SKM-1 treated with dmso at 0.1 percent for 144 hours (cell line): ENCODE data around the gene PDE6H.

Source experiments
- DNase-seq: peaks from one replicate; lab custom pipeline; 2025; ENCODE audit not compliant: unreplicated experiment; lab: John Stamatoyannopoulos, UW

Gene PDE6H

DNA sequence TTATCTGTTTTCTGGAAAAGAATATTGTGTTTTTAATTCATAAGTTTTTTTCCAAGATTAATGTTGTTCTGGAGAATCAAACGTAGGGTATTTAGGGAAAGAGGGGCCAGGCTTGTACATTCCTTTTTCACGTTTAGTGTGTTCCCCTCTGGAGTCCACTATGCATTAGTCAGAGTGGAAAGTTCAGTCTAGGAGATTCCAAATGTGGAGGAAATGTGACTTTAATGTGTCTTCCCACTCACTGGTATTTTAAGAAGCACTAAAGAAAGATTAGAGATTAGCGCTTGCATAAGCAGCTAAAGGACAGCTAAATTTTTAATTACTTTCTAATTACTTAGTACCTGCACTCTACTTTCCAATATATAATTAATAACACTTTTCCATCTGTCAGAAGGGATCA is 4.4 kb upstream of the PDE6H start:
- DNase-seq: no peak

DNA sequence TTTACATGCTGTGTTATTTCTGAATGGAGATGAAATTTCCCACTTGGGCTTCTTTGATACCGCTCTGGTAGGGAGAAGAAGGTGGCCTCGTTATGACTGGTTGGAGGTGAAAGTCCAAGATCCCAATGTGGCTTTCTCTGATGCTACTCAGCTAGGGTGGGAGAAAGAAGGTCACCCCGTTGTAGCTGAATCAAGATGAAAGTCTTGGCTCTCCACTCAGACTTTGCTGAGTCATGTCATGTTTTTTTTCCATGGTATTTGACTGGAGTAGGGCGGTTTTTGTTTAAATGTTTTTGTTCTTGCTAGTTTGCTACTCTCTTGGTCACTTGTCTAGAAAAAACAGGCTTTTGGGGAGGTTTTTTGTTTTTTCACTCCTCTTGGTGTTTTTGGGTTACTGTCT is 2.4 kb upstream of the PDE6H start:
- DNase-seq: no peak

DNA sequence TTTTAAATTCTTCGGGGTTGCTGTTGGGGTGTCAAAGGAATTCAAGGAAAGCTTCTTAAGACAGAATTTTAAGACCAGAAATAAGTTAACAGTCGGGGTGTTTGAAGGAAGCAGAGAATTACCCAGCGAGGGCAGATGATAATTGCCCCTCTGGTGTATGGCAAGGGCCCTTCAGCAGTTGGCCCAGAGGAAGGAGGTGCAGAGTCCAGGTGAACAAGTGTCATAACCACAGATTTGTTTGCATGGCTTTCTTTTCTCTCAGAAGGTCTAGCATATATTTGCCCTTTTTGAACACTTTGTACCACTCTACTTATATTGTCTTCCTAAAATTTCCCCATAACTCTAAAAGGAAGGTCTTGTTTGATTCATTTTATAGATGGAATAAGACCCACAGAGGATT is 1.8 kb downstream of the PDE6H start:
- DNase-seq: no peak

DNA sequence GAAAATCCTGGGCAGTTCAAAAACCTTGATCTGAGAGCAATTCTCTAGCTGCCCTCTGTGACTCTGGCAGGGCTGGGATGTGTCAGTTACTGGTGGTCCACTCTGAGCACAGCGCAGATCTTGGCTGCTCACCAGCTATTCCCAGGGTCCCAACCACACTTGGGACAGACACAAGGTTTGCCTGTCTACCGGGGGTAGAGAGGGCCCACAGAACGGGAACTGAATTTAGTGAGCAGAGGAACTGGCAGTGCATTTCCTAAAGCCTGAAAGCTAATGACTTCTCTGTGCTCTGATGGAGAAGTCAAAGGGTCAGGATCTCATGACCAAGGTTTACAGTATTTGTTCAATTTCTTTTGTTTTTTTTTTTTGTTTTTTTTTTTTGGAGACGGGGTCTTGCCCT is 2.6 kb downstream of the PDE6H start:
- DNase-seq: no peak

DNA sequence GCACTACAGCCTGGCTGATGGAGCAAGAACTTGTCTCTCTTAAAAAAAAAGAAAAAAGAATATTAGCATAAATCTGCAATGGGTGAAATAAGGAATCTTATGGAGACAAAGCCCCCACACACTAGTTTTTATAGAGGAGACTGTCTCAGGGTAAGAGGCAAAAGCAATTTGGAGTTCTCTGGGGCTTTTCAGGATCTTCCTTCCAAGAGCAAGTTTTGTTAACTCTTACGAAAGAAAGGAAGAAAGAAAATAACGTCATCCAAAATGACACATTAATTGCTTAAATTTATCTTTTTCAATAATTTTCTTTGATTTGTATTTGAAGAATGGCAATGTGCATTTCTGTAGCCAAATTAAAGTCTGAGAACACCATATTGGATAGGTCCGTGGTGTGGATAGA is 3.8 kb downstream of the PDE6H start:
- DNase-seq: no peak

DNA sequence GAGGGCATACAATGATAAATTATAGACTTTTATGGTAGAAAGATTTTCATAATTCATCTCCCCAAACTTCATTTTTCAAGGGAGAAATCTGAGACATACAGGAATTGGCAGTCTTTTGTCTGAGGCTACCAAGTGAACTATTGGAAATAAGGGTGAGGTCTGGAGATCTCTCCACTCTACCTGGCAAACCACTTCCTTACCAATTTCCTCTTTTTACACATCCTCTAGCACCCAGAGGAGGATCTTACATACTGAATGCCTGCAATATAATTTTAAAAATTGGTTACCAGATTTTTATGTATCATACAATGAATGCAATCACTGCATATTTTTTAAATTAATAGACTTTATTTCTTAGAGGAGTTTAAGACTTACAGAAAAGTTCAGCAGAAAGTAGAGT is 6.6 kb downstream of the PDE6H start:
- DNase-seq: no peak

DNA sequence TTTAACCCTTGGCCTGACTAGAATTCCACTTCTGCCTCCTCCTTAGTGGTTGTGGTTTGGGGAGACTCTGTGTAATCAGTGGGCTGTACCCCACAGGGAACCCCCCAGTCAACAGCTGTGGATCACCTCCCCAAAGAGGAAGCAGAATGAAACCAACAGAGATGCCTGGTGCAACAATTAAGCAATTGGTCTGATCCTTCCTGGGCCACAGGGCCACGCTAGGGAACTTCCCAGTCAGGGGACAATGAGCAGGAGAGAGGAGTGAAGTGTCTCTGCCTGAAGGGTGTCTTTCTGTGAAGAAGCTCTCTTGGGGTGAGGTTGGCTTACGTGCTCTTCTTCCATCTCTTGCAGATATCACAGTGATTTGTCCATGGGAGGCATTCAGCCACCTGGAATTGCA is 8.2 kb downstream of the PDE6H start:
- DNase-seq: peak; percentile 64

DNA sequence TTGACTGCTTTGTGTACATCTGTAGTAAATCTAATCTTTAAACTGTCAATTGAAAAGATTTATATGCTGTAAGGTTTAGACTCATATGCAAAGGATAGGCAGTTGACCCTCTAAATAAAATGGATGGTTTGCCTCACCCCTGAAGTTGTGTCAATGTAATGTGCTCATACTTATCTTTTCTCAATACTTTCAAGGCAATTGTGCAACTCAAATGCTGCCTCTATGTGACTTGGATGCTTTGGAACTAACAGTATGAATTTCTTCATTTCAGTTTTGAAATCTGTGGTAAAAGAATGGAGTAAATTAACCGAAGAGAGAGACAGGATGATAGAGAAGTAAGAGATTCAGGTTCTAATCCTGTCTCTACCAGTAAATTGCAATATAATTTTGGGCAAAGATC is 9.7 kb downstream of the PDE6H start:
- peak; percentile 78 for DNase-seq

DNA sequence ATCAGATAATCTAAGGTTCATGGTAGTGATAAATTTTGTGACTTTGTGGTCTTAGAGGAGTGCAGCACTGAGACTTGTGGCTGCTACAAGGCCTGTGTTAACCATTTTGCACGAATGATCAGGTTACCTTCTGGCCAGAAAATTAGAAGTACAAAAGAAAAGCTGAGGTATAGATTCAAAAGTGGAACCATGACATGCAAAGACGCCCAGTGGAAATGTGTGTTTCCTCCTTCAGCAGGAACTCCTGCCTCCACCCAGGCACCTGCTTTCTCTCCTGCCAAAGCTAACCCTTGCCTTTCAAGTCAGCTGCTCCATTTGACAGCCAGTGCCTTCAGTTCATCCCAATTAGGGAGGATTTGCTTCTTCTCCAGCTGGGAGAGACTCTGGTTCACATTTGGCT is 10.1 kb downstream of the PDE6H start:
- DNase-seq: no peak

DNA sequence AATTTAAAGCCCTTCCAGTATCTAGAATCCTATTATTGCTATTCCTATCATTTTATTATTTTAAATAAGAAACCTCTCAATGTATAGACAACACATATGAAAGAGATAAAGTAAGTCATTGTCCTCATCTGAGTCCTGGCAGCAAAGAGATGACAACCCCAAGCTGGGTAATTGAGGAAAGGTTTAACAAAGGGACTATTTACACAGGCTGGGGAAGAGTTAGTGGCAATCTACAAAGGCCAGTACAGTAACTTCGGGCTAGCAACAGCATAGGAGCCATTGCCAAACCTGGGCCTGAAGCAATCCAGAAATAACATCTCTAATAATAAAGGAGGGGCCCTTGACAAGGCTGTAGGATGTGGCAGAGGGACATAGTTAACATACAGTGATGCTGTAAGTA is 11.2 kb downstream of the PDE6H start:
- DNase-seq: no peak

DNA sequence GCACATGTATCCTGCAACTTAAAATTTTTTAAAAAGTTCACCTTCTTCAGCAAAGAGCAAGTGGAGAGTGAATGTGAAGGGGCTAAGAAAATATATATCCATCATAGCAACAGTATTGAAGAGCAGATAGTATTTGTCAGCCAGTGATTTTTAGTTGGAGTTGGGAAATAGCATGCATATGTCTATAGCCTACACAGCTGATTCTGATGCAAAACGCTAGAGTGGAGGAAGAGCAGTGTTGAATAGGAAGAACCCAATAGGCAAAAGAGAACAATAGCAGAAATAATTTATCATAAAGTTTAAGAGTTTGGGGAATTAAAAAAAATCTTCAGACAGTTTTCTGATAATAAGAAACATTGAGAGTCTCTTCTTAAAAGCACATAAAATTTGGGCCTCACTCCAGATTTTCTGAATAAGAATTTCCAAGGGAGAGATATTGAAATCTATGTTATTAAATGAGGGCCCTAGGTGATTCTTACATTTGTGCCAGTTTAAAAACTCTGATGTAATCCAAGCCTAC is 12.0 kb downstream of the PDE6H start:
- no peak for DNase-seq

DNA sequence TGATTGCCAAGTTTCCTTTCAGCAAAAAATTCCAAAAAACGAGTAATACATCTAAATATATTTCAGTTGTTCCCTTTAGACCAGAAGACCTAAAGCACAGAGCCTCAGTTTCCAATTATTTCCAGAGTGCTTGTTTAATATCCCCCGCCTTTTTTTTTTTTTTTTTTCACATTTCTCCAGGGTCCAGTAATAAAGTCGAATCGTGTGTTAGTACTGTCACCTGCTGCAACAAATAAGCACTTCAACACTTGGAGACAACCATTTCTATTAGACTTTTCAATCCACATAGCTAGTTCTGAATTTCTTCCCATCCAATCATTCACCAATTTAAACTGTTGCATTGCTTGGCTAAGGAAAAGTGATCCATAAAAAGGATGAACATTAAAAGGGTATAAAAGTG is 13.6 kb downstream of the PDE6H start:
- no peak for DNase-seq

DNA sequence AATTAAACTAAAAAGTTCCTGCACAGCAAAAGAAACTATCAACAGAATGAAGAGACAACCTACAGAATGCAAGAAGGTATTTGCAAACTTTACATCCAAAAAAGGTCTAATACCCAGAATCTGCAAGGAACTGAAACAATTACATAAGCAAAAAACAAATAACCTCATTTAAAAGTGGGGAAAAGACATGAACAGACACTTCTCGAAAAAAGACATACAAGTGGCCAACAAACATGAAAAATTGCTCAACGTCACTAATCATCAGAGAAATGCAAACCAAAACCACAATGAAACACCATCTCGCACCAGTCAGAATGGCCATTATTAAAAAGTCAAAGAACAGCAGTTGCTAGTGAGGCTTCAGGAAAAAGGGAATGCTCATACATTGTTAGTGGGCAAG is 15.2 kb downstream of the PDE6H start:
- DNase-seq: no peak

DNA sequence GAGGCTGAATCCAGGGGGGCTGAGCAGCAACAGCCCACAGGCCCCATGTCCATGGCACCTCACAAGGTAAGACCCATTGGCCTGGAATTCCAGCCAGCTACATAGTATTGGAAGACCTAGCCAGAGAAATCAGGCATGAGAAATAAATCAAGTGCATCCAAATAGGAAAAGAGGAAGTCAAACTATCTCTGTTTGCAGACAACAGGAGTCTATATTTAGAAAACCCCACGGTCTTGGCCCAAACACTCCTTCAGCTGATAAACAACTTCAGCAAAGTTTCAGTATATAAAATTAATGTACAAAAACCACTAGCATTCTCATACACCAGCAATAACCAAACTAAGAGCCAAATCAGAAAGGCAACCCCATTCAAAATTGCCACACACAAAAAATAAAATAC is 16.9 kb downstream of the PDE6H start:
- no peak for DNase-seq

DNA sequence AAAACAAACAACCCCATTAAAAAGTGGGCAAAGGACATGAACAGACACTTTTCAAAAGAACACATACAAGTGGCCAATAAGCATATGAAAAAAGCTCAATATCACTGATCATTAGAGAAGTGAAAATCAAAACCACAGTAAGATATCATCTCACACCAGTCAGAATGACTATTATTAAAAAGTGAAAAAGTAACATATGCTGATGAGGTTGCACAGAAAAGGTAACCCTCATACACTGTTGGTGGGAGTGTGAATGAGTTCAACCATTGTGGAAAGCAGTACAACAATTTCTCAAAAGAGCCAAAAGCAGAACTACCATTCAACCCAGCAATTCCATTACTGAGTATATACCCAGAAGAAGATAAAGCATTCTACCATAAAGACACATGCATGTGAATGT is 18.2 kb downstream of the PDE6H start:
- no peak for DNase-seq

DNA sequence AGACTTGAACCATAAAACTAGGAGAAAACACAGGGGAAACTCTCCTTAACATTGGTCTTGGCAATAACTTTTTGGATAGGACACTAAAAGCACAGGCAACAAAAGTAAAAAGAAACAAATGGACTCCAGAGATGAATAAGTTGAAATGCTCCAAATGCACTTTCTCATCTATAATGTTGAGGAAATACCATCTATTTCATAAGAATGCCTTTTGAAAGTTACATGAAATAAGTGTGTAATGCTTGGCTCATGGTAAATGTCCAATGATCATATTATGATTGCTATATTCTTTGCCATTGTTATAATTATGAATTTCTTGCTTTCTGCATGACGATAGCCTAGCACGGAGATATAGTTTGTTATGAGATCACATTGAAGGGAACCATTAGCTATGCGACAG is 19.8 kb downstream of the PDE6H start:
- no peak for DNase-seq

DNA sequence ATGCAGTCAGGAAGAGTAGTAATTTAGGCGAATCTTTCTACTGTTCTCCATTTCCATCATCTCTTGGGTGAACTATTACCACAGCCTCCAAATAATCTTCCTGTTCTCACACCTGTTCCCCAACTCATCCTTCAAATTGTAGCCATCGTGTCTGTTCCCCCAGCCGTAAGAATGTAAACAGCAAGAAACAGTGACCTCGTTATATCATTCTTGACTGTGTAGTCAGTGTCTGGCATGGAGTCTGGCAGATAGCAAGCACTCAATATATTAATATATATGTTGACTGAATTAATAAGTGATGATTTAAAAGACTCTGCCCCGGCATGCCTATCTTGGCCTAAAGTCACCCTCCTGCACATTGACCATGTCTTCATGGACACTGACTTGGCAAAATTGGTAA is 20.3 kb downstream of the PDE6H start:
- no peak for DNase-seq

DNA sequence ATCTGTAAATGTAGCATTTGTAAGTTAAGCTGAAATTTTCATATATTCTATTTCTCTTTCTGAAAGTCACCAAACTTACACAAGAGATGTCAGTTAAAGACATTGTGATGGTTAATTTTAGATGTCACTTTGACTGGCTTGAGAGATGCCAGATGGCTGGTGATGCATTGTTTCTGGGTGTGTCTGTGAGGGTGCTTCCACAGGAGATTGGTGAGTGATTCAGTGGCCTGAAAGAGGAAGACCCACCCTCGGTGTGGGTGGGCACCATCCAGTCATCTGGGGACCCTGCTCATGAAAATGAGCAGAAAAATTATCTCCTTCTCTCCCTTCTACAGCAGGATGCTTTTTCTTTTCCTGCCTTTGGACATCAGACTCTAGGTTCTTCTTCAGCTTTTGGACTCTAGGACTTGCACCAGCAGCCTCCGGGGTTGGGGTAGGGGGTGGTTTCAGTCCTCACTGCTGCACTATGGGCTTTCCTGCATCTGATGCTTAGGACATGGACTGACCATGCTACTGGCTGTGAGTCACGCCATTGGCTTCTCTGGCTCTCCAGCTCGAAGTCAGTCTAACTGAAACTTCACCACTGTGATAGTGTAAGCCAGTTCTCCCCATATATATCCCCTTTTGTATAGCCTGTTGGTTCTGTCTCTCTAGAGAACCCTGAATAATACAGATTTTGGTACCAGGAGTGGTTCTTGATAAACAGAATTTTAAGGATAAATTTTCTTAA is 20.9 kb downstream of the PDE6H start:
- no peak for DNase-seq

DNA sequence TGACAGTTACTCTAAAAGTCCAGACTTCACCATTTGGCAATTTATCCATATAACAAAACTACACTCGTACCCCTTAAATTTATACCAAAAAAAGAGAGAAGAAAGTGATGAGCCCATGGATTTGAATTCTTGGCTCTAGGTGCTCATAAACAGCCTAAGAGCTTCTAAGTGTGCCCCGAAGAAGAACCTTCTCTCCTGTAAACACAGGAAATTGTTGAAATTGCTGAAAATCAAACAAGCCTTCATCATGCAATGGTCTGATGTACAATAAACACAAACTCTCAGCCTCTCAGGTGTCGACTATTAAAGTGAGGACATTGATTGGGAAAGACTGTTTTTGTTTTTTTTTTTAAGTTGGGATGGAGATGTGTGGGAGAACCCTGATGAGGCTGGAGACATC is 21.8 kb downstream of the PDE6H start:
- no peak for DNase-seq

DNA sequence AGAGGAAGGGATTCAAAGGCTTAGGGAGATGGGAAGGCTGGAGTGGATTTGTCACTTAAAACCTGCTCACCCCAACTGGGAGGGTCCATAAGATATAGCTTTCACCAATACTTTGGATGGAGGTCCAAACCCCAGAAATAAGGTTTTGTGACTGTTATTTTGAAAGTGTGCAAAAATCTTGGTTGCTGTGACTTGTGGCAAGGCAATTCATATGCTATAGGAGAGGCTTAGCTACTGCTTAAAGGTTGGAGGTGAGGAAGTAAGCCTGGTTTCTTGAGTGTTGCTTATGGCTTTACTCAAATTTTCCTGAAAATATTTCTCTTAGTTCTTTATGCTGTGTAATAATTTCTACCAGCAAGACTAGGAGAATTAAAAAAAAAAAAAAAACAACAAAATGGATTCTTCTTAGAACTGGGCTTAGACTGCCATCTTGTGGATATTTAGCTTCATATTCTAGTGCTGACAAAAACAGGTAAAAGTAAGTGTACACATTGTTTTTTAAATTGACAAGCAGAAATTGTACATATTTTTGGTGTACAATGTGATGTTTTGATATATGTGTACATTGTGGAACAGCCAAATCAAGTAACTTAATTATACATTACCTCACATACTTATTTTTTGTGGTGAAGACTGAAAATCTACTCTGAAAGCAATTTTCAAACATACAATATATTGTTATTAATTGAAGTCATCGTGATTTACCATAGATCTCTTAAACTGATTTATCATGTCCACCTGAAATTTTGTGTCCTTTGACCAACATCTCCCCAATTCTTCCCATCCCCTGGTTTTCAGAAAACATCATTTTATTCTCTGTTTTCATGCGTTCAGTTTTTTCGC is 23.0 kb downstream of the PDE6H start:
- no peak for DNase-seq

DNA sequence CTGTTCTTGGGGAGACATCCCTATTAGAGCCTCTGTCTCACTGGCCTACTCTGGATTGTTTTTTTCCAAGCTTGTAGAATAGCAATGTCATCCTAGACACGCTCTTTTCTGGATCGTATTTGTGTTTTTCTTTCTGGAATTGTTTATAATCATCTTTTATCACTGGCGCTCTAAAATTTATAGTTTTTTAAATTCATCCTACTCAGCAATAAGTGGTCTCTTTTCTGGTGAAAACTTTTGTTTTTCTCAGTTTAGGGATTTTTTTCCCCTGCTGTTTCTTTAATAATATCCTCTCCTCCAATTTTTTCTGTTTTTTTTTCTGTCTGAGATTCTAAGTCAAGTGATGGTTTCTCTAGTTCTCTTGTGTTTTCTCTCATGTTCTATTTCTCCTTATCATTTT is 25.2 kb downstream of the PDE6H start:
- no peak for DNase-seq

DNA sequence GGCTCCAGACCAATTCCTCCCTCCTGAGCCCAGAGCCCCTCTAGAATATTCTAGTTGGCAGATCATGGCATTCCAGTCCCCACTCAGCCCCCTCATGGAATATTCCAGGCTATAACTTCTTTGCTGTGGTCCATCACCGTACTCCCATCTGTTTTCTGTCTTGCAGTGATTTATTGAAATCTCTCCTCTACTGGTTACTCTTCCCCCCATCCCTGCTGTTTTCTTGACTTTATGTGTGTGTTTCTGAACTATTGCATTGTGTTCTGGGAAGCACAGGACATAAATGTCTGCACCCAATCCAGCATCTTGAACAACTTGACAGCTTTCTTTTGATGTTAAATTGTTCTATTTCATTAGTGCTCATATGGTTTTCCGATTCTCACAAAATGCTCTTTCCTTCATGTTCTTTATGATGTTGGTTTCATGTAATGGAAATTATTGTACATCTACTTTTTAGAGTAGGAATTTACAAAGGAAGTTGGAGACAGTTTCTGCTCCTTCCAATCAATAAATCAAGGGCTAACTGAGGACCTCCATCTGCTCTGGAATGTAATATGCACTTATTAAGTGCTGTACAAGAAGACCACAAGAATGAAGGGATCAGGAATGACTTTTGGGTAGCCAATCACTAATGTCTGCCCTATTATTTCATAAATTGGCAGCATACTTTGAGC is 26.3 kb downstream of the PDE6H start:
- no peak for DNase-seq
